ENCODE measurements around the gene HS3ST2.

DNA sequence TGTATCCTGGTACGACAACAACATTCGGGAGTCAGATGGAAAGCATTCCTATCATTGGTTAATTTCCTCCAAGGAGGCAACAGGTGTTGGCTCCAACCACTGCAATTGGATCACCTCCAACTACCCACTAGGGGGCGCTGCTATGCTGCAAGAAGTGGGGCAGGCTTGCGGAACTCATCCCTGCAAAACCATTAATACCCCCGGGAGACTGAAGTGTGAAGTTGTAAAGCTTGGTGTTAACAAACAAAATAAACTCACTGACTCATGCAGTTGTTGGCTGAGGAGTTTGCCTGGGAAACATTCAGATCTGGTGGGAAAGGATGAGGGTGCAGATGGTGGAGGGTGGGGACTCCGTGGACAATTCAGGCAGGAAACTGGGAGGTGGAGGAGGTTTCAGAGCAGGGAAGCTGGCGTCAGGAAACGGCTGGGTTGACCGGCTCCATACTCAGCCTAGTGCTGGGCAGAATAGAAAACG, 84.9 kb downstream of the HS3ST2 start:
- TF ChIP-seq, protein P1, sequence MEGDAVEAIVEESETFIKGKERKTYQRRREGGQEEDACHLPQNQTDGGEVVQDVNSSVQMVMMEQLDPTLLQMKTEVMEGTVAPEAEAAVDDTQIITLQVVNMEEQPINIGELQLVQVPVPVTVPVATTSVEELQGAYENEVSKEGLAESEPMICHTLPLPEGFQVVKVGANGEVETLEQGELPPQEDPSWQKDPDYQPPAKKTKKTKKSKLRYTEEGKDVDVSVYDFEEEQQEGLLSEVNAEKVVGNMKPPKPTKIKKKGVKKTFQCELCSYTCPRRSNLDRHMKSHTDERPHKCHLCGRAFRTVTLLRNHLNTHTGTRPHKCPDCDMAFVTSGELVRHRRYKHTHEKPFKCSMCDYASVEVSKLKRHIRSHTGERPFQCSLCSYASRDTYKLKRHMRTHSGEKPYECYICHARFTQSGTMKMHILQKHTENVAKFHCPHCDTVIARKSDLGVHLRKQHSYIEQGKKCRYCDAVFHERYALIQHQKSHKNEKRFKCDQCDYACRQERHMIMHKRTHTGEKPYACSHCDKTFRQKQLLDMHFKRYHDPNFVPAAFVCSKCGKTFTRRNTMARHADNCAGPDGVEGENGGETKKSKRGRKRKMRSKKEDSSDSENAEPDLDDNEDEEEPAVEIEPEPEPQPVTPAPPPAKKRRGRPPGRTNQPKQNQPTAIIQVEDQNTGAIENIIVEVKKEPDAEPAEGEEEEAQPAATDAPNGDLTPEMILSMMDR (conservative IDR thresholded peaks at IDR 0.05; ENCODE audit: low read depth, low read length), result peak; percentile 94
- no peak for TF ChIP-seq EZH2 (IDR thresholded peaks at IDR 0.05; ENCODE audit: borderline replicate concordance, low read depth, low read length, poor library complexity, severe bottlenecking)
